GM21423 (cell line): ENCODE results near the gene MAD1L1.

ENCODE experiments used
- ATAC-seq: cut with Tn5 transposase; IDR thresholded peaks from one replicate; pipeline ENCODE4 v1.9.1; 2021; ENCODE audit warnings: mild to moderate bottlenecking, moderate library complexity; ENCODE audit not compliant: unreplicated experiment

Gene MAD1L1

DNA sequence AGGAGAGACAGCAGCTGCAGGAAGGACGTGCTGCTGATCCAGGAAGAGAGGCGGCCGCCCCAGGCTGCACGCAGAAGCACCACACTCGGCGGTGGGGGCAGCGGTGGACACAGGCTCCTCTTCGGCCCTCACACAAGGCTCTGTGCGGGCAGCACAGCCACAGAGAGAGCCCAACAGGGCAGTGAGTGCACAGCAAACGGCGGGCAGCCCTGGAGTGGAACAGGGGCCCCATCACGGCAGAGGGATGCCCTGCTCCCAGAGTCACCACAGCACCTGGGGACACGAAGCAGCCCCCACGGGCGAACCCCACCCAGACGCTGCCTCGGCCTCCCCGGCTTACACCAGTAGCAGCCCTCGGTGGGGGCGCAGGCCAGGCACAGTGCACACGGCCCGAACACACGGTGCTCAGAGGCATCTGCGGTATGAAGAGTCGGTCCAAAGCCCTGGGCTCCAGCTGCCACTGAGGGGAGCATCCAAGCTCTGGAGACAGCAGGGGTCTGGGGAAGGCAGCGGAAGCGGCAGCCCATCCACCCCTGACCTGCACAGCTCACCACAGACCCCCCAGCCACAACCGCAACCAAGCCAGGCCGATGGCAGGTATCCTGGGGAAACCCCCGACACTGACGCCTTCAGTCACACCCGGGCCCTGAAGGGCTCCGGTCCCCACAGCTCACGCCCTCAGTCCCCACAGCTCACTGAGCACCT is 26.1 kb upstream of the MAD1L1 start:
- no peak for ATAC-seq

GRCh38 chr7:2257651-2258050 is 24.9 kb upstream of the MAD1L1 start:
- ATAC-seq: no peak

GRCh38 chr7:2257046-2257551 is 24.4 kb upstream of the MAD1L1 start:
- ATAC-seq: no peak

- ATAC-seq: no peak
Measured at GRCh38 chr7:2256306-2257045, 23.7 kb upstream of the MAD1L1 start.

DNA sequence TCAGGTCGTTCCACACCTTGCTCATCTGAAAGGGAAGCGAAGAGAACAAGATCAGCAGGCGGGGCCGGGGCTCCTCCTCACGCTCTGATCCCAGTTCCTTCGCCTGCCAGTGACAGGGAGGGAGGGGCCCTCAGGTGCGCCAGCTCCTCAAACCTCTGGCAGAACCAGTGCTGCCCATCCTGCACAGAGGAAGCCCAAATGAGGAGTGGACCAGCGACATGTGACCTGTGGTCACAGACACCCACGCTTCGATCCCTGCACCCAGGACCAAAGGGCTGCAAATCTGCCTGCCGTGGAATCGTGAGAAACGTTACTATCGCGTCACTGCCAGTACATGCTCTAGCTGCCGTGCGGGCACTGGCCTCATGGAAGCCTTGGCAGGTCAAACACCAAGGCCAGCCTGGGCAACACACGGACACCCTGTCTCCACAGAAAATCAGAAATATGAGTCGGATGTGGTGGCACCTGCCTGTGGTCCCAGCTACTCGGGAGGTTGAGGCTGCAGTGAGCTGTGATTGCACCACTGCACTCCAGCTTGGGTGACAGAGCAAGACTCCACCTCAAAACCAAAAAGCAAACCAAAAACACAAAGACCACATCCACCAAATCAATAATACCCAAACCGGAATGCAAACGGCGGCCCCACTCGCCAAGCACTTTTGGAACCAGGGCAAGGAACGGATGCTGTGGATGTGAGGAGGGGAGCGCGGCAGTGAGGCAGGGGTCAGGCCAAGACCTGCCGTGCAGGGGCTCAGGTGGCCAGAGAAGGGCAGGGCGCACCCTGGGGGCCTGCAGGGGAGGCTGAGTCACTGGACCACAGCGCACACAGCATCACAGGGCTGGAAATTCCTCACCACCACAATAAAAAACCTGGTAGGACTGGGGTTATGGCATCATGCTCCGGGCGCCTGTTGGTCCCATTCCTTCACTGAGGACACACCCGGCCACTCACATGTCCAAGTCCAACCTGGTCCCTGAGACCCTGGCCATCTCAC is 22.7 kb upstream of the MAD1L1 start:
- no peak for ATAC-seq

GRCh38 chr7:2254429-2255144 is 21.8 kb upstream of the MAD1L1 start:
- no peak for ATAC-seq

DNA sequence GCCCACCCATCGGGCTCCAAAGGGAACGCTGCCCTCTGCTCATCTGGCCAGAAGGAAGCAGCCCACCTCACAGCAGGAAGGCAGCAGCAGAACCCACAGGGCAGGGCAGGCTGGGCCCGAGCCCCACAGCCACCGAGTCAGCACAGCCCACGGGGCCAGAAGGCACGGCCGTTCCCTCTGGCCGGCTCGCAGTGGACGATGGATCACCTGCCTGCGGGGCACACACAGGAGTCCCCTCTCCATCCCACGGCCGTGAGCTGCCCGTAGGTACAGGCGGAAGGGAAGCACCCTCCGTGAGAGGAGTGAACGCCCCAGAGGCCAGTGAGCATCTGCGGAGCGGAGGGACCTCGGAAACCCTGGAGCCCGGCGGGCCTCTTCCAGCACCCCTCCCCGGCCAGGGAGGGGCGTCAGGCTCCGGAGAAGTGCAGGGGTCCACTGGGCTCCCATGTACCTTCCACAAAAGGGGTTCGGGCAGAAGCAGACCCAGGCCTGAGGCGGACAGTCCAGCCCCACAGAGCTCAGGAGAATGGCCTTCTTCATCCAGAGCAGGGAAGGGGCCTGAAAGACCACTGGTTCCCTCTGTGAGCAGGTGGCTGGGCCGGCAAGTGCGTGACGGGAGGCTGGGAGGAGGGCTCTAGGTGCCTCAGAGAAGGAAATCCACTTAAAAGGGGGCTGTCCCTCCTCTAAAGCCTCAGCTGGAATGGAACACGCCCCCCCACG is 20.9 kb upstream of the MAD1L1 start:
- no peak for ATAC-seq

GRCh38 chr7:2253021-2253420 is 20.3 kb upstream of the MAD1L1 start:
- ATAC-seq: no peak

DNA sequence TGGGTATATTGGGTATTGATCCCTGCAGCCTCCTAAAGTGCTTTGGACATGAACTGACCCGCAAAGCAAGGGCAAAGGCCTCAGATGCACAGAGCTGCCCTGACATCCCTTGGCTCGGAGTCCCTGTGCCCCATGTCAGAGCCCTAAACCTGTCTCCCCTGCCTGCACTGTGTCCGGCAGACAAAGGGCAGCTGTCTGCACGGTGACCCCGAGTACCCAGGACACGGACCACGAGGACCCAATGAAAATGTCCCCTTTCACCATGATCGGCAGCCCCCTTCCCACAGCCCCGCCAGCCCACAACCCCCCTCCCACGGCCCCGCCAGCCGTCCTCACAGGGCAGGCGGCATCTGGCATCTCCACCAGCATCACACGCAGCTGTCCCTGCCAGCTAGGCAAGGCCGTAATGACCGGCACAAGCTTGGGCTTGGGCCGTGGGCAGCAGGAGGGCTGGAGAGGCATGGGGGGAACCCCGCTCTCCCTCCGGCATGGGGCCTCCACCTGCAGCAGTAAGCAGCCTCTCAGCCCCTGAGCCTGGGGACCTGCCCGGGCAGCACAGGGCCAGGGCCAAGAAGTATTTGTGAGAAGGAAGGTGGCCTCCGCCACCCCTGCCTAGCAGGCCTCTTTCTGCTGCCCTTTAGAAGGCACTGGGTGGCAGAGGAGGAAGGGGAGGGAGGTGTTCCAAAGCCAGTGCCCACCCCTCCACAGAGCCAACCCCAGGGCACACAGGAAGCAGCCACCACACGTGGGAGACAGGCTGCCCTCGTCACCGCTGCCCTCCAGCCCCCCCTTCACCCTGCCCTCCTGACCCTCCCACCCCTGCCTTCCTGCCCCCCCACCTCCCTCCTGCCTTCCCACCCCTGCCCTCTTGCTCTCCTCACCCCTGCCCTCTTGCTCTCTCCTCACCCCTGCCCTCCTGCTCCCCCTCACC is 19.4 kb upstream of the MAD1L1 start:
- no peak for ATAC-seq

DNA sequence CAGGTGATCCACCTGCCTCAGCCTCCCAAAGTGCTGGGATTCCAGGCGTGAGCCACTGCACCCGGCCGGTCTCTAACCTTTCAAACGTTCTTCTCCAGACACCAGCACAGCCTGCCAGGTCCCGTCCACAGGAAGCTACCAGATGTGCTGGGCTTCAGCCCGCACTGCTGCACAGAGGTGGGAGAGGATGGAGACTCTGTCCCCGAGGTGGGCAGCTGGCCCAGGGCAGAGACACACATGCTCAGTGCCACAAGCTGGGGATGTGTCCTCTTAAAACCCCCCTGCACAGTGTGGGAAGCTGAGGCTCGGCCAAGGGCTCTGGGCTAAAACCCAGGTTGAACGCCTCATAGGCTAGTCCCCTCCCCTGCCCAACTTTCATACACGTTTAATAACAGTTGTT is 18.6 kb upstream of the MAD1L1 start:
- no peak for ATAC-seq

DNA sequence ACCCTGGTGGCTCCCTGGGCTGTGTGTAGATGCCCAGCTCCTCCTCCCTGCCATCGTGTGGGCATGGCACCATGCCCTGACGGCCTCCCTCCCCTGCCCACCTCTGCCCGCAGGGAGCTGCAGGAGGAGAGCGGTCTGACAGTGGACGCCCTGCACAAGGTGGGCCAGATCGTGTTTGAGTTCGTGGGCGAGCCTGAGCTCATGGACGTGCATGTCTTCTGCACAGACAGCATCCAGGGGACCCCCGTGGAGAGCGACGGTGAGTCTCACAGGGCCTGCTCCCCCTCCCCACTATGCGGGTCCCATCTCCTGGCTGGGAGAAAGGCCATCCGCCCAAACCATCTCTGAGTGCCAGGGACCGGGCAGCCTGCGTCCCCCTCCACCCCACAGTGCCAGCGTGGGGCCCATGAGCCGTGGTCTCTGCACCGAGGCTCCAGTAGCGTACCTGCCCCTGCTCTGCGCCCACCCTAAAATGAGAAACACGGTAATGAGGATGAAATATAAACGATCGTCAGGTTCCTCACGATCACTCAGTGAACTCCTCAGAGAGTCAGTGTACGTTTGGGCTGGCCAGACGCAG is 17.1 kb upstream of the MAD1L1 start:
- ATAC-seq: no peak

- peak; percentile 49 for ATAC-seq
Measured at GRCh38 chr7:2248984-2249694, 16.4 kb upstream of the MAD1L1 start.

- no peak for ATAC-seq
Measured at GRCh38 chr7:2247141-2247995, 14.6 kb upstream of the MAD1L1 start.

- ATAC-seq: no peak
Measured at GRCh38 chr7:2245883-2246675, 13.3 kb upstream of the MAD1L1 start.

GRCh38 chr7:2244404-2244995 is 11.8 kb upstream of the MAD1L1 start:
- no peak for ATAC-seq

- no peak for ATAC-seq
Measured at GRCh38 chr7:2243458-2243857, 10.7 kb upstream of the MAD1L1 start.
